ENCODE data around the gene ARFGEF3. TPM values are rescaled to one million over a fixed set of nuclear protein-coding genes. Genes with fewer than 3 reads are reported as not detected.

The ARFGEF3 gene
- total RNA-seq, 1 donor from 2014 or later: 24.0 TPM

DNA sequence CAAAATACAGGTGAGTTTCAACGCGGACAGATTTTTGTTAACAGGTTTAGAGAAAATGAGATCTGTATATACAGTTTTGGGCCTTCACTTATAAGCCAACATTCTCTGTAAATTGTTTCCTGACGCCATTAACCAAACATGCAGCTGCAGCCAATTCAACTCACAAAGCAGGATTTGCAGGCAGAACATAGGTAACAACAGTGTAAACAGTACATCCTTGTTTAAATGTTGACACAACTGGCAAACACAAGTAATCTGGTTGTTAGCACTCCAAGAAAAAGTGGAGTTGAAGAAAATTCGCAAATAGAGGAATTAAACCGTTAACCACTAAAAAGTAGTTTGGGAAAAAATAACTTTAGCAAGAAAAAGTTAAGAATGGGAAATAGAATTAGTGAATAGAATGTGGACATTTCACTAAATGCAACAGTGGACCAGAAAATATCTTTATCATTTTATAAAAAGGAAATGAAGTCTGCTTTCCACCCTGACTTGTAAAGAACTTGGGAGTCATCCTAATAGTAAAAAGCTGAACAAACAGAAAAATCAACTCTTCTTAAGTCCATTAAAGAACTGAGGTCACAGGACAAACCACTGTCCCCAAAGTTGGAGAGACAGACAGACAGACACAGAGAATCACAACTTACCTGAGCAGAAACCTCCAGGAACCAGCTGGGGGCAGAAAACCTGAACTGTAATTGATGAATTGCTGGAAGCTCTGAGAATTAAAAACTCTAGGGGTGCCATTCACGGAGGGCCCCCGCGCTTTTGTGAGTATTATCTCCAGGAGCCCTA, 226.0 kb downstream of the ARFGEF3 start:
- Mint-ChIP-seq H3K9me3 (no peaks in the 10 kb centered on the region), H3K27ac (no peak overlapping the region)
- DNase-seq (ENCODE audit: extremely low spot score, unreplicated experiment): no peak

GRCh38 chr6:138389551-138389950, 227.8 kb downstream of the ARFGEF3 start:
- Mint-ChIP-seq H3K4me3 (no peak overlapping the region), H3K9me3 (no peaks in the 10 kb centered on the region), H3K27me3 (no peaks in the 10 kb centered on the region), H3K36me3 (no peaks in the 10 kb centered on the region), H3K27ac (no peak overlapping the region), H3K4me1 (ENCODE audit: unreplicated experiment) (peaks cover 8% of the 10 kb centered on the region)
- no peak for TF ChIP-seq CTCF (conservative IDR thresholded peaks at IDR 0.05)
- DNase-seq (ENCODE audit: extremely low spot score, unreplicated experiment): no peak

More for the DNA sequence above, 226.0 kb downstream of the ARFGEF3 start:
- Mint-ChIP-seq H3K4me3 (no peak overlapping the region), H3K4me1 (ENCODE audit: unreplicated experiment) (peaks cover 8% of the 10 kb centered on the region), H3K36me3 (no peaks in the 10 kb centered on the region), H3K27me3 (no peaks in the 10 kb centered on the region)
- no peak for TF ChIP-seq CTCF (conservative IDR thresholded peaks at IDR 0.05)

Other genes starting within 250 kb of the ARFGEF3 start
- 86.8 and 293 TPM in 2 replicates for gene PERP, start 54.5 kb upstream of the ARFGEF3 start, total RNA-seq (ENCODE audit: low replicate concordance)
- gene PBOV1, start 56.6 kb downstream of the ARFGEF3 start, total RNA-seq (ENCODE audit: low replicate concordance): not detected in 2 replicates
- gene SMIM28, start 216.0 kb downstream of the ARFGEF3 start, total RNA-seq (ENCODE audit: low replicate concordance): not detected in 2 replicates
- gene HEBP2, start 242.3 kb downstream of the ARFGEF3 start, total RNA-seq (ENCODE audit: low replicate concordance): 68.9 and 112 TPM in 2 replicates

Data from type B pancreatic cell (in vitro differentiated cells).